Measurements from ENCODE around the gene BMI1.
A peak's percentile ranks its signal among the peaks of the same experiment; 100 is the strongest.
"Not testable (repeated sequence)": the region's sequence is repeated elsewhere in the genome, so short reads cannot be mapped to it uniquely, and the experiment has no call there.

The BMI1 gene

DNA sequence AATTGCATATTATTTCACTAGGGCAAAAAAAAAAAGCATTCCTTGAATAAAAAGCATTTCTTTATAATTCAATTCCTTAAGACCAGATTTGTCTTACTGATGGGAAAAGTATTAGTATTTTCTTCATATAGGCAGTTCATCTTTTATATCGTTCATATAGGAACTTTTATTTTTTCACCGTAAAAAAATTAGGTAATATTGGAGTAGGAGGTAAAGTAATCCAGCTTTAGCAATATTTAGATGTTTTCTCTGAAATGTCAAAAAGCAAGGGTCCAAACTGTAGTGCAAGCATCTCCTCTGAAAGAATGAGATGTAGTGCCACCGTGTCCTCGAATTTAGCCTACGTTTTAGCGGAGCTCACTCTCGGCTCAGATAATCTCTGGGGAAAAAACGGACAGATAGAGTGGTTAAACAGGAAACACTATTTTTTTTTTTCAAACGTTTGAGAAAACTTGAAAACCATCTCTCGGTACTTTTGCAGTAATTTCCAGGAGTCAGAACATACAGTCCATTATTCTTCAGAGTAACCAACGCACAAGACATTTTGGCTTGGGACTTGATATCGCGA, 18.9 kb downstream of the BMI1 start:
- no peak for DNase-seq (ENCODE audit: low spot score)

DNA sequence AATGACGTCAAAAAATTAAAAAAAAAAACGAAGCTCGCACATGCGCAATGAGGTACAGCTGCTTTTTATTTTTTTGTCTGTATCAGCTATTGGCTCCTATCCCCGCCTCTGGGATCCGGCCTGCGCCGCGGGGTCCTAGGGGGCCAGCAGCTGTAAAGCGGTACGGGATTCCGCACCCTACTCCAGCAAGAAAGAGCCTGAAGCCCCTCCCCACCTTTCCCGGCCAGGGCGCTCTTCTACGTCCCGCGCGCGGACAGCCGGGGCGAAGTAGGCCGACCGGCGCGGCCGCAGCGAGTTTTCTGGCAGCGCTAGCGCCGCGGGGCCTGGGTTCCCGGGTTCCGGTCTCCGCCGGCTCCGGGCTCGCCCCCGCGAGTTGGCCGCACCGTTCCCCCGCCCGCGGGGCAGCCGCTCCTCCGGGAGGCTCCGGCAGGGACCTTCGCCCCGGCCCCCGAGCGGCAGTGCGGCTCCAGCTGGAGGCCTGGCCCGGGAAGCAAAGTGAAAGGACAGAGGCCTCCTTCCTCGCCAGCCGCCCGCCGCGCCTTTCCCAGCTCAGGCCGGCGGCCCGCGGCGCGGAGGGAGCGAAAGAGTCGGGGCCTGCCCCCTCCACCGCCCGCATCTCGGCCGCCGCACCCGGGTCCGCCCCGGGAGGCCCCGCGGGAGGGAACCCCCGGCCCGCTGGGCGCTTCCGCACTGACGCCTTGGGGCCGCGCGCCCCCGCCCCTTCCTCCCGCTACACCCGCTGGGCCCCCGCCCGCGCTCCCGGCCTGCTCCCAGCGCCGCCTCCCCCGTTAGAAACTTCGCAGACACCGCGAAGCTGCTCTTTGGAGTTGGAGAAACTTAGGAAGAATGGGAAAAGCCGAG, 19.7 kb downstream of the BMI1 start:
- DNase-seq (ENCODE audit: low spot score), result peak; percentile 59

DNA sequence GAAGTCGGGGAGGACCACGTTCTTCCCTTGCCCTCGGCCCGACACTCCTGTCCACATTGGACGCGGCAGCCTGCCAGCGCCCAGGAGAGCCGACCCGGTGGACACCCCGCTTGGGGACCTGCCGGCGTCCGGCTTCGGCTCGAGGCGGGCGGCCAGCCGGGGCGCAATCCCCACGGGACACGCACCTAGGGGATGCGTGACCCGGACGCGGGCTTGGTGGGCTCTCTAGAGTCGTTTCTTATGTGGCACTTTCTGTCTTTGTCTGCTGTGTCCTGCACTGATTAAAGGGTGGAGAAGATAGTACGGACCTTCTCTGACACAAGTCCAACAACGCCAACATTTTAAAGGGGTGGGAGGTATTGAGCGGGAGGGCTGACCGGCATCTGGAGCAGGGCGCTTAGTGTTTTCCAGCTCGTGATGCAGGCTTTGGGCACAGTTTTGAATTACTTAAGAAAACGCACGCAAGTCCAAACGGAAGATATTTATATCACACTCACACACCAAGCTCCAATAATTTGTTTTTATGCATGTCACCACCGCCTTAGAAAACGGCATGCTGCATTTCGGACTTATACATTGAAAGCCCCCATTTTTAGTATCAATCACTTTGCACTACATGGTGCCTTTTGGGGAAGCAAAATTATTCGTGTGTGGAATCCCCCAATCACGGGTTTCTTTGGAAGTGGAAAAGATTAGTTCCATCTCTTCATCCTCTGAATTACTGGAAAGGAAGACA, 20.5 kb downstream of the BMI1 start:
- no peak for DNase-seq (ENCODE audit: low spot score)

GRCh38 chr10:22341926-22342196, 21.0 kb downstream of the BMI1 start:
- DNase-seq (ENCODE audit: low spot score), result no peak

DNA sequence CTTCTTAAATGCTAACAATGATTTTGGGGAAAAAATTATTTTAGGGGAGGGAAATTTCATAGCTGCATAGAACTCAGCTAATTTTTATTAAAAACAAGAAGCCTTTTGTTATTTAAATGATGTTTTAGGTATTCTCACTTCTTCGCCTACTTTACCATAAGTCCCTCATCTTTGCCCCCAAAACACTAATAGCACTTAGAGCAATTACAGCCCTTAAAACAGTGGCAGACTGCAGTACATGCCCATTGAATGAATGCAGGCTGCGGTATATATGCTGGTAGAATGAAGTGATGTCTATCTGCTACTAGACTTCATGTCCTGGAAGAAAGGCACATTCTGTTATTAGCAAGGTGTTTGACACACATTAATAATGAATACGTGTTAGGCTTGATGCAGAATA, 21.5 kb downstream of the BMI1 start:
- no peak for DNase-seq (ENCODE audit: low spot score)

GRCh38 chr10:22343731-22344130, 22.8 kb downstream of the BMI1 start:
- no peak for DNase-seq (ENCODE audit: low spot score)

GRCh38 chr10:22344249-22344648, 23.4 kb downstream of the BMI1 start:
- no peak for DNase-seq (ENCODE audit: low spot score)

DNA sequence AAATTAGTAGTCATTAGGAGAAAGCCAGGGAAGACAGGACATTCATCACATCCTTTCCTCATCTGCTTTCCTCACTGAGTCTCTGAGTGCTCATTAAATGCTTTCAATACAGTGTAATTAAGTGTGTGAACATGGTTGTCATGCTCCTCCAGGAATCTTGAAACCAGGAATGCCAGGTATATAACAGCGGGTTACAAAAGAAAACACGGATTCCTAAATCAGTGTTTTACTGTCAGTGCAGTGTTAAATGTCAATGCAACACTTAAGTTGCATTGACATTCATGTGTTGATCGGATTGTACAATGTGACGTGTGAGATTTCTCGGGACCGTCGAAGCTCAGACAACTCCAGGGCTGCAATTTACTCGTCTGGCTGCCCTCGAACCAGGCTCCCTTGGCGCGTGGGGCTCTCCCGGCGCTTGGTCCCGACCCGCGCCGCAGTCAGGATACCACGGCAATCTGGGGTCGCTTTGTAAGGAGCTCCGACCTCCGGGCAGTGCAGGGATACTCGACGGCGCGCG, 23.9 kb downstream of the BMI1 start:
- no peak for DNase-seq (ENCODE audit: low spot score)

- DNase-seq (ENCODE audit: low spot score), result no peak
Measured at GRCh38 chr10:22345301-22346095, 24.6 kb downstream of the BMI1 start, which contains the start of gene SPAG6. Gene SPAG6 (plus strand): TSS chr10:22345496. CDS start chr10:22345612, 116 bp downstream.

GRCh38 chr10:22346096-22346661, 25.3 kb downstream of the BMI1 start:
- no peak for DNase-seq (ENCODE audit: low spot score)

GRCh38 chr10:22349755-22350154, 28.9 kb downstream of the BMI1 start:
- DNase-seq (ENCODE audit: low spot score), result no peak

- no peak for DNase-seq (ENCODE audit: low spot score)
Measured at GRCh38 chr10:22351131-22351703, 30.3 kb downstream of the BMI1 start.

DNA sequence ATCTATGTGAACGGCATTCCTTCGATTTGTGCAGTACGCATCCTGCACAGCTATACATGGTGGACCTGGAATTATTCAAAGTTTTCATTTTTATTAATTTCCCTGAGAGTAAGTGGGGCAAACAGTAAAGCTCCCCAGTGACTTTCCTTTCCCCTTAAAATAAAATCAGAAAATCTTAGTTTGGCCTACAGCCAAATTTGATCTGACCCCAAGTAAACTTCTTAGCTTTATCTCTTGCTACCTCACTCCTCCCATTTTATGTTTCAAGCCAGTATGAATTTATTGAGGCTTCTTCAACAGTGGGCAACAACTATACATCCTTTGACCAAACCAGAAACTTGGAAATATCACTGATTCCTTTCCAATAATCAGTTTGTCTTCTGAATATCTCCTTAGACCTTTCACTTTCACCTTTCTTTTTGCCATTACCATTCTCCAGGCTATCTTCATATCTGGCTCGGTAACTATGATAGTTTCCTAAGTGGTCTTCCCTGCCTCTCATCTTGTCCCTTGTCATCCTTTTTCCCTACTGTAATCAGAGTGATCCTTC, 35.5 kb downstream of the BMI1 start:
- no peak for DNase-seq (ENCODE audit: low spot score)

- not testable (repeated sequence) for DNase-seq (ENCODE audit: low spot score)
Measured at GRCh38 chr10:22357770-22358169, 36.9 kb downstream of the BMI1 start.

DNA sequence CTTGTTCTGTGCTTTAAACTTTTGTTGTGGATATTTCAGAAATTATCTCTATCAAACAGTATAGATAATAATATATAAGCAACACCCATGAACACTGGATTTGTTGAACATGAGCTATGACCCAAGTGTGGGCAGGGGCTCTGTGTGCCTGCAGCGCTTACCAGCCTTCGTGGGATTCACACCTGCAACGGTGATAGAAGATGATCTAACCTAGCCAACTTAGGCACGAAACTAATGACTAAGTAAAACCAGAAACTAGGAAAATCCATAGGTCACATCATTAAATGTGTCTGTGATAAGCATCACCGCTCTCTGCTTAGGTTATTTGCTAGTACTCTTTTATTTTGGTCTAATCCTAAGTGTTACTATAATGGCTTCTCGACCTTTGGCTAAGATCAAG, 42.4 kb downstream of the BMI1 start:
- DNase-seq (ENCODE audit: low spot score), result no peak

DNA sequence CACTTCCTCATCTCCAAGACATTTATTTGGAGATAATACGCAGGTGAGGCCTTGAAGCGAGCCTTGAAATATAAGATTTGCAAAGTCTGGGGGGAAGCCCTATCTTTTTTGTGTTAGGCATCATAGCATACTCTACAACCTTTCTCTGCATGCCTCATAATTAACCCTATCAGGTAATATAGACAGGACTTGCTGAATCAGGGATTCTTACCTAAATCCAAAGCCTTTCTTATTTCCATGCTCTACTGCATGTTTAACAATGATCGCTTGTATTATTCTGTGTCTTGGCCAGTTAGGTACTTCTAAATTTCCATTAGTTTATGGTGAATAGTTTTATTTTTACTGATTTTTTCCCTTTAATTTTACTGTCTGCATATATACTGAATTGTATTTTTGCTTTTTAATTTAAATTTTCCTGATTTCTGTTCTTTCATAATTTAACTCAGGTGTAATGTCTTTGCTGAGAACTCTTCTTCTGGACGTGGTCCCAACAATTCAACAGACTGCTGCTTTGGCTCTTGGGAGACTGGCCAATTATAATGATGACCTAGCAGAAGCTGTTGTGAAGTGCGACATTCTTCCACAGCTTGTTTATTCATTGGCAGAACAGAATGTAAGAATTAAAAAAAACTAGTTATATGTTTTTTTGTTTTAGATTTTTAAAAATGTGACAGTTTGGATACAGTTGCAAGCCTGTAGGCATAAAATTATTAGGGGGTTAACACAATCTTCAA, 43.7 kb downstream of the BMI1 start:
- DNase-seq (ENCODE audit: low spot score), result no peak

- DNase-seq (ENCODE audit: low spot score), result no peak
Measured at GRCh38 chr10:22365233-22365632, 44.3 kb downstream of the BMI1 start.

- no peak for DNase-seq (ENCODE audit: low spot score)
Measured at GRCh38 chr10:22365644-22366434, 44.9 kb downstream of the BMI1 start.

- no peak for DNase-seq (ENCODE audit: low spot score)
Measured at GRCh38 chr10:22366435-22366703, 45.5 kb downstream of the BMI1 start.

DNA sequence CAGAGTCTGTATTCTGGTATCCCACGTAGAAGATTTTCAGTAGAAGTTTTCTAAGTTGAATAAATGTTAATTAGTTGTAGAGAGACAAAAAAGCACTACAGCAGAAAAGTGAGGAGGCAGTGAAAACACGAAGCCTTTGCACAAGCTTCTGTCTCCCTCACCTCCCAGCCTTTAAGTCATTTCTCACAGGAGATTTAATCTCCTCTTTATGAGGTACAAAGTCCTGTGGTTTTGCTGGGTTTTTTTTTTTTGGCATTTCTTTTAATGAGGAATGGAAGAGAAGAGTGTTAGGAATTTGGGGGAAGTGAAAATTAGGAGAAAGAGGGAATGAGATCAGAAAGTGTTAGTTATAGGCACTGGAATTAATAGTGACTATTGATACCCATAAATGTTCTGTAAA, 45.9 kb downstream of the BMI1 start:
- DNase-seq (ENCODE audit: low spot score), result no peak
